ENCODE measurements around the gene KLF16.
A peak's percentile ranks its signal among the peaks of the same experiment; 100 is the strongest.

The KLF16 gene

GRCh38 chr19:1865172-1866010 lies 2.0 kb upstream of the KLF16 start:
- peaks cover 0 to 32% (median 29%) of the 10 kb centered on the region in 4 experiments for H3K4me1 ChIP-seq (ENCODE audit: control extremely low read depth in 1 of 4, control insufficient read depth in 4 of 4, insufficient read depth in 4 of 4, low read length in 3 of 4)
- no peaks in the 10 kb centered on the region for H3K27me3 ChIP-seq (replicated peaks in 2 of 5; ENCODE audit: control insufficient read depth in 4 of 5, insufficient read depth in 5 of 5, low read length in 4 of 5)
- no peak for DNase-seq
- WGBS (ENCODE audit: insufficient coverage): 89% methylated on average over 16 of the region's 17 CpGs
- POLR2A ChIA-PET: interaction anchor here (0.6 to 1.9 kb wide), 5 partner anchors 10 to 78 kb away, joined by 3 to 19 read pairs (median 4); partner anchors contain the start of gene ABHD17A
- H3K36me3 ChIP-seq (ENCODE audit: control insufficient read depth in 4 of 4, insufficient read depth in 4 of 4, low read length in 3 of 4): peaks cover 0 to 6% (median 2%) of the 10 kb centered on the region in 4 experiments
- CTCF ChIA-PET: interaction anchor here (0.8 to 3.5 kb wide), 16 partner anchors 10 to 61 kb away, joined by 3 to 32 read pairs (median 4); no protein-coding TSS in a partner anchor
- peak overlapping the region; percentile 70 to 84 for H3K27ac ChIP-seq (ENCODE audit: insufficient read depth in 1 of 2, low read depth in 1 of 2, low read length in 2 of 2, poor library complexity in 1 of 2, severe bottlenecking in 2 of 2)
- peak overlapping the region in 5 of 7 experiments; percentile 67 to 87 (median 81) for H3K4me3 ChIP-seq (ENCODE audit: control insufficient read depth in 1 of 7, extremely low read depth in 1 of 7, insufficient read depth in 4 of 7, low read depth in 2 of 7, low read length in 6 of 7)
- no peaks in the 10 kb centered on the region for H3K9me3 ChIP-seq (ENCODE audit: control extremely low read depth in 1 of 5, control insufficient read depth in 4 of 5, insufficient read depth in 2 of 5, low read depth in 1 of 5, low read length in 4 of 5)

- peak; percentile 64 to 71 (median 68) for DNase-seq
- ChIA-PET CTCF (interaction anchor here (0.5 to 3.5 kb wide), 16 partner anchors 10 to 399 kb away, joined by 3 to 32 read pairs (median 3); no protein-coding TSS in a partner anchor), POLR2A (interaction anchor here (0.6 to 1.9 kb wide), 5 partner anchors 11 to 33 kb away, joined by 3 to 19 read pairs (median 4); partner anchors contain the start of gene ABHD17A)
- Histone ChIP-seq H3K36me3 (ENCODE audit: control insufficient read depth in 4 of 4, insufficient read depth in 4 of 4, low read length in 3 of 4) (peaks cover 0 to 3% (median 0%) of the 10 kb centered on the region in 4 experiments), H3K9me3 (ENCODE audit: control extremely low read depth in 1 of 5, control insufficient read depth in 4 of 5, insufficient read depth in 2 of 5, low read depth in 1 of 5, low read length in 4 of 5) (no peaks in the 10 kb centered on the region), H3K4me1 (ENCODE audit: control extremely low read depth in 1 of 4, control insufficient read depth in 4 of 4, insufficient read depth in 4 of 4, low read length in 3 of 4) (peaks cover 0 to 39% (median 36%) of the 10 kb centered on the region in 4 experiments), H3K27ac (ENCODE audit: insufficient read depth in 1 of 2, low read depth in 1 of 2, low read length in 2 of 2, poor library complexity in 1 of 2, severe bottlenecking in 2 of 2) (peak overlapping the region; percentile 70 to 84), H3K27me3 (replicated peaks in 2 of 5; ENCODE audit: control insufficient read depth in 4 of 5, insufficient read depth in 5 of 5, low read length in 4 of 5) (no peaks in the 10 kb centered on the region), H3K4me3 (ENCODE audit: control insufficient read depth in 1 of 7, extremely low read depth in 1 of 7, insufficient read depth in 4 of 7, low read depth in 2 of 7, low read length in 6 of 7) (peak overlapping the region; percentile 58 to 87 (median 75))
- WGBS (ENCODE audit: insufficient coverage): 2% methylated on average over 44 of the region's 52 CpGs
Observed at GRCh38 chr19:1864480-1865171, 1.2 kb upstream of the KLF16 start.

- Histone ChIP-seq H3K27me3 (replicated peaks in 2 of 5; ENCODE audit: control insufficient read depth in 4 of 5, insufficient read depth in 5 of 5, low read length in 4 of 5) (no peaks in the 10 kb centered on the region), H3K36me3 (ENCODE audit: control insufficient read depth in 4 of 4, insufficient read depth in 4 of 4, low read length in 3 of 4) (no peaks in the 10 kb centered on the region), H3K4me3 (ENCODE audit: control insufficient read depth in 1 of 7, extremely low read depth in 1 of 7, insufficient read depth in 4 of 7, low read depth in 2 of 7, low read length in 6 of 7) (peak overlapping the region; percentile 68 to 87 (median 77)), H3K9me3 (ENCODE audit: control extremely low read depth in 1 of 5, control insufficient read depth in 4 of 5, insufficient read depth in 2 of 5, low read depth in 1 of 5, low read length in 4 of 5) (no peaks in the 10 kb centered on the region), H3K27ac (ENCODE audit: insufficient read depth in 1 of 2, low read depth in 1 of 2, low read length in 2 of 2, poor library complexity in 1 of 2, severe bottlenecking in 2 of 2) (peak overlapping the region; percentile 70 to 84), H3K4me1 (ENCODE audit: control extremely low read depth in 1 of 4, control insufficient read depth in 4 of 4, insufficient read depth in 4 of 4, low read length in 3 of 4) (peaks cover 0 to 46% (median 43%) of the 10 kb centered on the region in 4 experiments)
- CTCF ChIA-PET: interaction anchor here (0.5 to 3.5 kb wide), 15 partner anchors 9 to 400 kb away, joined by 3 to 32 read pairs (median 3); no protein-coding TSS in a partner anchor
- POLR2A ChIA-PET: interaction anchor here (0.7 to 1.9 kb wide), 4 partner anchors 12 to 34 kb away, joined by 3 to 19 read pairs (median 5); partner anchors contain the start of gene ABHD17A
- DNase-seq: peak; percentile 91 to 96 (median 95)
- WGBS (ENCODE audit: insufficient coverage): 0% methylated on average over 59 of the region's 115 CpGs
Observed at GRCh38 chr19:1863638-1864479, 480 bp upstream of the KLF16 start.

GRCh38 chr19:1862424-1863327 lies 703 bp downstream of the KLF16 start:
- peaks cover 0 to 58% (median 53%) of the 10 kb centered on the region in 4 experiments for H3K4me1 ChIP-seq (ENCODE audit: control extremely low read depth in 1 of 4, control insufficient read depth in 4 of 4, insufficient read depth in 4 of 4, low read length in 3 of 4)
- CTCF ChIA-PET: no interaction called here
- WGBS (ENCODE audit: insufficient coverage): under 1% methylated on average over 62 of the region's 109 CpGs
- peak overlapping the region; percentile 68 to 87 (median 77) for H3K4me3 ChIP-seq (ENCODE audit: control insufficient read depth in 1 of 7, extremely low read depth in 1 of 7, insufficient read depth in 4 of 7, low read depth in 2 of 7, low read length in 6 of 7)
- peak overlapping the region; percentile 25 to 81 for H3K27ac ChIP-seq (ENCODE audit: insufficient read depth in 1 of 2, low read depth in 1 of 2, low read length in 2 of 2, poor library complexity in 1 of 2, severe bottlenecking in 2 of 2)
- DNase-seq: peak in 2 of 3 donors; percentile 72 to 77
- POLR2A ChIA-PET: no interaction called here
- H3K36me3 ChIP-seq (ENCODE audit: control insufficient read depth in 4 of 4, insufficient read depth in 4 of 4, low read length in 3 of 4): no peaks in the 10 kb centered on the region
- no peaks in the 10 kb centered on the region for H3K9me3 ChIP-seq (ENCODE audit: control extremely low read depth in 1 of 5, control insufficient read depth in 4 of 5, insufficient read depth in 2 of 5, low read depth in 1 of 5, low read length in 4 of 5)
- H3K27me3 ChIP-seq (replicated peaks in 2 of 5; ENCODE audit: control insufficient read depth in 4 of 5, insufficient read depth in 5 of 5, low read length in 4 of 5): no peaks in the 10 kb centered on the region

GRCh38 chr19:1862068-1862423 lies 1.3 kb downstream of the KLF16 start:
- Histone ChIP-seq H3K27me3 (replicated peaks in 2 of 5; ENCODE audit: control insufficient read depth in 4 of 5, insufficient read depth in 5 of 5, low read length in 4 of 5) (no peaks in the 10 kb centered on the region), H3K4me1 (ENCODE audit: control extremely low read depth in 1 of 4, control insufficient read depth in 4 of 4, insufficient read depth in 4 of 4, low read length in 3 of 4) (peaks cover 0 to 64% (median 59%) of the 10 kb centered on the region in 4 experiments), H3K4me3 (ENCODE audit: control insufficient read depth in 1 of 7, extremely low read depth in 1 of 7, insufficient read depth in 4 of 7, low read depth in 2 of 7, low read length in 6 of 7) (peak overlapping the region; percentile 66 to 87 (median 77)), H3K36me3 (ENCODE audit: control insufficient read depth in 4 of 4, insufficient read depth in 4 of 4, low read length in 3 of 4) (no peaks in the 10 kb centered on the region), H3K27ac (ENCODE audit: insufficient read depth in 1 of 2, low read depth in 1 of 2, low read length in 2 of 2, poor library complexity in 1 of 2, severe bottlenecking in 2 of 2) (peak overlapping the region; percentile 25 to 81), H3K9me3 (ENCODE audit: control extremely low read depth in 1 of 5, control insufficient read depth in 4 of 5, insufficient read depth in 2 of 5, low read depth in 1 of 5, low read length in 4 of 5) (no peaks in the 10 kb centered on the region)
- POLR2A ChIA-PET: no interaction called here
- CTCF ChIA-PET: no interaction called here
- no peak for DNase-seq
- WGBS (ENCODE audit: insufficient coverage): 0% methylated on average over 18 of the region's 21 CpGs

GRCh38 chr19:1861599-1862031 lies 1.8 kb downstream of the KLF16 start:
- DNase-seq: no peak
- CTCF ChIA-PET: no interaction called here
- Histone ChIP-seq H3K36me3 (ENCODE audit: control insufficient read depth in 4 of 4, insufficient read depth in 4 of 4, low read length in 3 of 4) (no peaks in the 10 kb centered on the region), H3K9me3 (ENCODE audit: control extremely low read depth in 1 of 5, control insufficient read depth in 4 of 5, insufficient read depth in 2 of 5, low read depth in 1 of 5, low read length in 4 of 5) (no peaks in the 10 kb centered on the region), H3K27ac (ENCODE audit: insufficient read depth in 1 of 2, low read depth in 1 of 2, low read length in 2 of 2, poor library complexity in 1 of 2, severe bottlenecking in 2 of 2) (peak overlapping the region; percentile 33 to 81), H3K4me1 (ENCODE audit: control extremely low read depth in 1 of 4, control insufficient read depth in 4 of 4, insufficient read depth in 4 of 4, low read length in 3 of 4) (peaks cover 0 to 67% (median 62%) of the 10 kb centered on the region in 4 experiments), H3K4me3 (ENCODE audit: control insufficient read depth in 1 of 7, extremely low read depth in 1 of 7, insufficient read depth in 4 of 7, low read depth in 2 of 7, low read length in 6 of 7) (peak overlapping the region; percentile 66 to 87 (median 77)), H3K27me3 (replicated peaks in 2 of 5; ENCODE audit: control insufficient read depth in 4 of 5, insufficient read depth in 5 of 5, low read length in 4 of 5) (no peaks in the 10 kb centered on the region)
- WGBS (ENCODE audit: insufficient coverage): 40% methylated on average over 19 of the region's 23 CpGs
- POLR2A ChIA-PET: no interaction called here

All from common myeloid progenitor, CD34-positive (primary cell).